DMS114 treated with DMSO at 0.1 percent for 48 hours (cell line): Measurements from ENCODE around the gene TRIM34.
"Not testable (repeated sequence)": the region's sequence is repeated elsewhere in the genome, so short reads cannot be mapped to it uniquely, and the experiment has no call there.

Source experiments
- DNase-seq: peaks from one replicate; lab custom pipeline; 2025; ENCODE audit not compliant: unreplicated experiment; lab: John Stamatoyannopoulos, UW

Gene TRIM34

GRCh38 chr11:5620651-5621521 is 3.9 kb upstream of the TRIM34 start:
- no peak for DNase-seq

DNA sequence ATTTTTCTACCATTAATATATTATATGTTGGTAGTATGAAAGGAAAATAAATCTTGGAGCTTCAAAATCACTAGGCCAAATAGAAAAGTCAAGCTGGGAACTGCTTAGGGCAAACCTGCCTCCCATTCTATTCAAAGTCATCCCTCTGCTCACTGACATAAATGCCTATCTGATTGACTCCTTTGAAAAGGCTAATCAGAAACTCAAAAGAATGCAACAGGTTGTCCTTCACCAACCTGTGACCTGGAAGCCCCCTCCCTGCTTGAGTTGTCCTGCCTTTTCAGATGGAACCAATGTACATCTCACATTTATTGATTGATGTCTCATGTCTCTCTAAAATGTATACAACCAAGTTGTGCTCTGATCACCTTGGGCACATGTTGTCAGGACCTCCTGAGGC is 3.2 kb upstream of the TRIM34 start:
- DNase-seq: no peak

GRCh38 chr11:5622802-5623201 is 2.0 kb upstream of the TRIM34 start:
- DNase-seq: no peak

- no peak for DNase-seq
Observed at GRCh38 chr11:5625281-5625680, 480 bp downstream of the TRIM34 start.

DNA sequence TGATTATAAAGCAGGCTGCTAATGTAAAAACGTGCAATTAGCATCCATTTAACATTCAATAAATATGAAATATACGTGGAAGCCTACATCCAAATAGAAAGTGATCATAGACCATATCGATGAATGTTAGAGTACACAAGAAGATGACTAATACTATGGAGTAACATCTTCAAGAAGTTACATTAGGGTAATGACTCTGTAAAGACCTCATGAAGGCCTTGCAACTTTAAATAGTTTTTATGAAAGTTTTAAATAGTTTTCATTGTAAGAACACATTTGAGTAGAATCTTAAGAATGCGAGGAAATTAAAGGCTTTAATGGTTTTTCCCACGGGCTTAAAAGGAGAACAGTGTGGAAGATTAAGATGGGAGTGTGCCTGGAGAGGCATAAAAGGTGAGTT is 1.4 kb downstream of the TRIM34 start:
- DNase-seq: no peak

- no peak for DNase-seq
Observed at GRCh38 chr11:5631417-5631816, 6.6 kb downstream of the TRIM34 start.

DNA sequence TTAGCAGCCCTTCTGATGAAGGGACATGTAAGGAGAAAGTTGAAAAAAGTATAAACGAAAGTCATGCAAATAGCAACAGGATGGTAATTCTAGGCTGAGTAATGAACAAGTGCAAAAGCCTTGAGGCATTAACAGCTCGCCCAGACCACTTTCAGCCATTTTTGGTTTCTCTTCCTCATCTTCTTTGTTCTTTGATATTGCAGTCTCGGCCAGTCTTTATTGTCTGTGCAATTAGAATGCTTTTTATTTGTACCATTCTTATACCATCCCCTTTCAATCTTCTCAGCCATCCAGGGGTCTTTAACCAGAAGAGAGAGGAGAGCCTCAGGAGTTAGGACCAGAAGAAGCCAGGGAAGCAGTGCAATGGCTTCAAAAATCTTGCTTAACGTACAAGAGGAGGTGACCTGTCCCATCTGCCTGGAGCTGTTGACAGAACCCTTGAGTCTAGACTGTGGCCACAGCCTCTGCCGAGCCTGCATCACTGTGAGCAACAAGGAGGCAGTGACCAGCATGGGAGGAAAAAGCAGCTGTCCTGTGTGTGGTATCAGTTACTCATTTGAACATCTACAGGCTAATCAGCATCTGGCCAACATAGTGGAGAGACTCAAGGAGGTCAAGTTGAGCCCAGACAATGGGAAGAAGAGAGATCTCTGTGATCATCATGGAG is 7.3 kb downstream of the TRIM34 start:
- no peak for DNase-seq

DNA sequence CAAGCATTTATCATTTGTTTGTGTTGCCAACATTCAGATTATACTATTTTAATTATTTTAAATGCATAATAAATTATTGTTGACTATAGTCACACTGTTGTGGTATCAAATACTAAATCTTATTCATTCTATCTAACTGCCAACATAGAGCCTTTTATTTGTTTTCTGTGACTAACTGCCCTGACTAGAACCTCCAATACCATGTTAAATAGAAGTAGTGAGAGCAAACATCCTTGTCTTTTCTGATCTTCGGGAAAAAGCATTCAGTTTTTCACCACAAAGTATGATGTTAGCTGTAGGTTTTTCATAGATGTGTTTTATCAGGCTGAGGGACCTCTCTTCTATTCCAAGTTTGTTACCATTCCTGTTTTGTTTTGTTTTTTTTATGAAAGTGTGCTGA is 15.2 kb downstream of the TRIM34 start:
- no peak for DNase-seq

DNA sequence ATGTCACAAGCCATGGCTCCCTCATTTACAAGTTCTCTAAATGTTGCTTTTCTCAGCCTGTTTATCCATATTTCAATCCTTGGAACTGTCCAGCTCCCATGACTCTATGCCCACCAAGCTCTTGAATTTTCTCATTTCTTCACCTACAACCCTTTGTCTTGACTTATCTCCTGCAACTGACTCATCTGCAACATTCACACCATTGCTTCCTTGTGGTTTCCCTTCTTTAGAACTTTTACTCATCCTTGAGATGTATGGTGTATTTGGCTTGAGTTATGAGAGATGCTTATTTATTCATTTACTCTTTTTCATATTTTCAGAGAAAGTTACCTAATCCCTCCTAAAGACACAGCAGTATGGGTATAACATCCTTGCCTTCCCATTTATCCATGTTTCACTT is 18.8 kb downstream of the TRIM34 start:
- no peak for DNase-seq

GRCh38 chr11:5646139-5646538 is 21.3 kb downstream of the TRIM34 start:
- no peak for DNase-seq

GRCh38 chr11:5655474-5655873 is 30.7 kb downstream of the TRIM34 start:
- DNase-seq: no peak

- not testable (repeated sequence) for DNase-seq
Observed at GRCh38 chr11:5656956-5657355, 32.2 kb downstream of the TRIM34 start.

DNA sequence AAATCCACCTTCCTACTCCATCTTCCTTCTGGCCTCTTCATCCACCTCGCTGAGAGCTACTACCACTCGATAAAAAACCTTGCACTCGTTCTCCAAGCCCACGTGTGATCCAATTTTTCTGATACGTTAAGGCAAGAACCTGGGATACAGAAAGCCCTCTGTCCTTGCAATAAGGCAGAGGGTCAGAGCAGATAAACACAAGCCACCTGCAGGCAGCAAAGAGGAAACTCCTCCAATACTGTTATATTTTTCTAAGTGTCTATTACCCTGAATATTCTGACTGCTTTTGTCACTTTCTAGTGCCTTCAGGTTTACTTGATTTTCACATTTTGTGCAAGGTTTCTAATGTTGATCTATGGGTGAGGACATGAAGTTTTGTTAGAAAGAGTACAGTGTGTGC is 33.5 kb downstream of the TRIM34 start:
- no peak for DNase-seq

DNA sequence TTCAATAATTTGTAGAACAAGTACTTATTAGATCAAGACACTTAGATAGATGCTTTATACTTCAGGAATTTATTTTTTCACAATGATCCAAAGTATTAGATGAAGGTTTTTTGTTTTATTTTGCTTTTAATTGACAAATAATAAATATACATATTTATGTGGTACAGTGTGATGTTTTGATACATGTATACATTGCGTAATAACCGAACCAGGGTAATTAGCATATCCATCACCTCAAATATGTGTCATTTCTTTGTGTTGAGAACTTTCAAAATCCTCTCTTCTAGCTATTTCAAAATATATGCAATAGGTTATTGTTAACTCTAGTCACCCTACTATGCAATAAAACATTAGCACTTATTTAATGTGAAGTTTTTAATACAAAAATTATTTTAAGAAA is 38.7 kb downstream of the TRIM34 start:
- no peak for DNase-seq

- no peak for DNase-seq
Observed at GRCh38 chr11:5665051-5665570, 40.3 kb downstream of the TRIM34 start.

DNA sequence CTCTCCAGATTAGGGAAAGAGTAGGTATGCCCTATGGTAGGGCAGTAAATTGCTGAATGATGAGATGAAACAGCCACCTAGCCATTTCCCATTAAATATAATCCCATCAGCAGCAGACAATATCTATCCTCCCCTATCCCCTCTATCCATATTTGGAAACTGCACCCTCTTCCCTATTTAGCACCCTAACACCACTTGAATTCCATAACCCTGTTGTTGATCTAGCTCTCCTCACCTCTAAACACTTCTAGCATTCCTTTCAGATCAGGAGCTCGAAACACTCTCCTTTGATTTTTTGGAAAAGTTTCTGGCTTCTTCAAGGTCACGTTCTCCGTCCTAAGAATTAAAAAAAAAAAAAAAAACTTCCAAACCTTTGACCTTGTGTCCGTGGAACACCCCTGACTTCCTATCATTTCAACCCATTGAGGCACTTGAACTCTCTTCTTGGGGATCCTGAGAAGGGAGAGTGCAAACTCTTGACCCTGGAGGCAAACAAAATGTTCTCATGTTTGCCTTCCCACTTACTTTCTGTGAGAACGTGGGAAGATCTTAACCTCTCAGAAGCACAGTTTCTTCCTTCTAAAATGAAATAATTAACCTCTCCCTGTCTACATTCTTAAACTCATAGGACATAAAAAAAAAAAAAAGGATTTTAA is 41.1 kb downstream of the TRIM34 start:
- no peak for DNase-seq

GRCh38 chr11:5666402-5666793 is 41.6 kb downstream of the TRIM34 start:
- DNase-seq: no peak

GRCh38 chr11:5671831-5672230 is 47.0 kb downstream of the TRIM34 start:
- DNase-seq: no peak

- DNase-seq: no peak
Observed at GRCh38 chr11:5674391-5674790, 49.6 kb downstream of the TRIM34 start.

- DNase-seq: no peak
Observed at GRCh38 chr11:5679811-5680210, 55.0 kb downstream of the TRIM34 start.

- not testable (repeated sequence) for DNase-seq
Observed at GRCh38 chr11:5682890-5683441, 58.2 kb downstream of the TRIM34 start.
